Thyroid gland (tissue), 4 donors: ENCODE results near the gene ZGPAT. TPM values are rescaled to one million over a fixed set of nuclear protein-coding genes. Genes with fewer than 3 reads are reported as not detected.

Experiments
- DNase-seq, 2 donors: peaks; one replicate each; pipeline ENCODE4 v3.0.0-alpha.2; 2019
- H3K27ac ChIP-seq, 3 donors: fragments of 200-600 bp; sonication (generic); 1 replicate in 2 of 3; 2 replicates in 1 of 3; pipeline ENCODE4 v1.5.1; 2016 to 2019; ENCODE audit warnings: mild to moderate bottlenecking in 1 of 3, moderate library complexity in 1 of 3
- H3K27me3 ChIP-seq: fragments of 200-600 bp; sonication (generic); one replicate; pipeline ENCODE4 v1.5.1; 2019
- H3K36me3 ChIP-seq, 2 donors: fragments of 200-600 bp; sonication (generic); one replicate each; pipeline ENCODE4 v1.5.1; 2016 to 2019
- H3K4me1 ChIP-seq, 2 donors: fragments of 200-600 bp; sonication (generic); one replicate each; pipeline ENCODE4 v1.5.1; 2017 to 2019
- H3K4me3 ChIP-seq, 3 donors: fragments of 200-600 bp; sonication (generic); replicated peaks in 1 of 3; 1 replicate in 2 of 3; 2 replicates in 1 of 3; pipeline ENCODE4 v1.5.1; 2016; ENCODE audit warnings: mild to moderate bottlenecking in 1 of 3
- H3K9me3 ChIP-seq: fragments of 200-600 bp; sonication (generic); one replicate; pipeline ENCODE4 v1.5.1; 2017
- CTCF ChIP-seq, 6 experiments: fragments of 200-600 bp in 3 of 6; fragments of 450-650 bp in 3 of 6; sonication (generic) in 3 of 6; IDR thresholded peaks; one replicate each; pipeline ENCODE4 v1.5.1; 2016 to 2019; ENCODE audit warnings: antibody characterized with exemption in 6 of 6, mild to moderate bottlenecking in 2 of 6, inconsistent platforms in 1 of 6, moderate library complexity in 1 of 6
- POLR2A ChIP-seq, 2 donors: fragments of 450-650 bp; IDR thresholded peaks; one replicate each; pipeline ENCODE4 v1.6.1; 2017; ENCODE audit warnings: antibody characterized with exemption in 2 of 2, mild to moderate bottlenecking in 2 of 2, moderate library complexity in 1 of 2
- WGBS, 2 donors: methylation state at CpG; one replicate each; pipeline ENCODE4 v1.1.5; 2017; 5-methylcytosine and 5-hydroxymethylcytosine counted together
- intact Hi-C: fragments of 100-400 bp; cut with DNase I; formaldehyde crosslinking; loops from one replicate; pipeline ENCODE4 v1.15.1; 2023
- total RNA-seq, 4 donors: library from RNA; depleted of rRNA; stranded (reverse); fragments of >200 nt; gene quantifications; one replicate each; pipeline ENCODE4 v1.2.3, GENCODE V29; 2016

Gene ZGPAT
- total RNA-seq, 4 donors from 2014 or later, result 27.7 to 36.3 (median 30.0) TPM

- 91 to 94% methylated on average over 6 to 7 of the region's 29 CpGs for WGBS, 2 donors
- no peaks in the 10 kb centered on the region for H3K27me3 ChIP-seq
- H3K4me1 ChIP-seq, result peaks cover 6 to 42% of the 10 kb centered on the region in 2 donors
- intact Hi-C loops, result no loop called here
- TF ChIP-seq POLR2A (IDR thresholded peaks at IDR 0.05), result no peak
- TF ChIP-seq CTCF (IDR thresholded peaks at IDR 0.05), result no peak
- peak overlapping the region; percentile 57 to 83 (median 78) for H3K27ac ChIP-seq
- no peak overlapping the region for H3K4me3 ChIP-seq
- no peaks in the 10 kb centered on the region for H3K9me3 ChIP-seq
- DNase-seq, result no peak
- no peaks in the 10 kb centered on the region for H3K36me3 ChIP-seq
These were observed 20.2 kb upstream of the ZGPAT start for GRCh38 chr20:63687419-63688178.

- DNase-seq, result no peak
- Histone ChIP-seq H3K4me3 (no peak overlapping the region), H3K27ac (peak overlapping the region in 2 of 3 donors; percentile 78 to 83), H3K4me1 (peaks cover 4 to 35% of the 10 kb centered on the region in 2 donors), H3K27me3 (no peaks in the 10 kb centered on the region), H3K9me3 (no peaks in the 10 kb centered on the region), H3K36me3 (no peaks in the 10 kb centered on the region)
- WGBS, 2 donors, result 79% methylated on average over 9 to 30 of the region's 31 CpGs
- intact Hi-C loops, result no loop called here
- no peak for TF ChIP-seq CTCF (IDR thresholded peaks at IDR 0.05)
- TF ChIP-seq POLR2A (IDR thresholded peaks at IDR 0.05), result no peak
These were observed 19.4 kb upstream of the ZGPAT start for GRCh38 chr20:63688228-63689045.

- H3K4me3 ChIP-seq, result no peak overlapping the region
- DNase-seq, result no peak
- 93 to 94% methylated on average over 11 to 13 of the region's 44 CpGs for WGBS, 2 donors
- TF ChIP-seq POLR2A (IDR thresholded peaks at IDR 0.05) (no peak), CTCF (IDR thresholded peaks at IDR 0.05) (no peak)
- no peaks in the 10 kb centered on the region for H3K9me3 ChIP-seq
- intact Hi-C loops, result no loop called here
- peak overlapping the region in 2 of 3 donors; percentile 78 to 83 for H3K27ac ChIP-seq
- peaks cover 4 to 35% of the 10 kb centered on the region in 2 donors for H3K4me1 ChIP-seq
- H3K27me3 ChIP-seq, result no peaks in the 10 kb centered on the region
- H3K36me3 ChIP-seq, result peaks cover 0 to 1% of the 10 kb centered on the region in 2 donors
These were observed 18.5 kb upstream of the ZGPAT start for GRCh38 chr20:63689046-63690002.

- Histone ChIP-seq H3K27me3 (no peaks in the 10 kb centered on the region), H3K4me1 (peaks cover 4 to 33% of the 10 kb centered on the region in 2 donors), H3K36me3 (peaks cover 8 to 9% of the 10 kb centered on the region in 2 donors), H3K27ac (no peak overlapping the region), H3K9me3 (no peaks in the 10 kb centered on the region), H3K4me3 (no peak overlapping the region)
- WGBS, 2 donors, result 91 to 93% methylated on average over 3 to 21 of the region's 40 CpGs
- intact Hi-C loops, result no loop called here
- no peak for TF ChIP-seq POLR2A (IDR thresholded peaks at IDR 0.05)
- TF ChIP-seq CTCF (IDR thresholded peaks at IDR 0.05), result no peak
- no peak for DNase-seq
These were observed 17.6 kb upstream of the ZGPAT start for GRCh38 chr20:63690003-63690897.
